ENCODE data around the gene HBP1.

The HBP1 gene

DNA sequence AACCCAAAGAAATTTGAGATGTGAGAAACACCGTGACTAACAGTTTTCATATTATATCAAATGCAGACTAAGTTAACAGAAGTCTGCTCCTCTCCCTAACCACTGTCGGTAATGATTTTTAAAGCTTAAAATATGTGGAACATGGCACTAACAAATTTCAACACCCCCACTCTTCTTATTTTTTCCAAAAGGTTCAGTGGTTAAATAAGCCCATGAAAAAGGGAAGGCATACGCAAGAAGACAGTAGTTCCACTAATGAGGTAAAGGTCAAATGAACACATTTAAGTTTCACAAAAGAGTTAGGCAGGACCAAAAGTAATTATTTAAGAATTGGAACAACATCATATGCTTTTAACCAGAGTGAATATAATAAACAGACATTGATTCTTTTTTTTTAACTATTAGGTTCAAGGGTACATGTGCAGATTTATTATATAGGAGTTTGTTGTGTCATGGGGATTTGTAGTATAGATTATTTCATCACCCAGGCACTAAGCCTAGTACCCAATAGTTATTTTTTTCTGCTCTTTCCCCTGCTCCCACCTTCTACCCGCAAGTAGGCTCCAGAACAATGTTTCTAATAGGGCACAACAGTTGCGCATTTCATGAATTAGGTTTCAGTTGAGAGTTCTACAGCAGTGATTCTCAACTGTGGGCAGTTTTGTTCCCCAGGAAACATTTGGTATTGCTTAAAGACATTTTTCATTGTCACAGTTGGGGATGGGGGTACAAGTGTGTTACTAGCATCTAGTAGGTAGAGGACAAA is 79.9 kb downstream of the HBP1 start:
- TF ChIP-seq, protein P1, sequence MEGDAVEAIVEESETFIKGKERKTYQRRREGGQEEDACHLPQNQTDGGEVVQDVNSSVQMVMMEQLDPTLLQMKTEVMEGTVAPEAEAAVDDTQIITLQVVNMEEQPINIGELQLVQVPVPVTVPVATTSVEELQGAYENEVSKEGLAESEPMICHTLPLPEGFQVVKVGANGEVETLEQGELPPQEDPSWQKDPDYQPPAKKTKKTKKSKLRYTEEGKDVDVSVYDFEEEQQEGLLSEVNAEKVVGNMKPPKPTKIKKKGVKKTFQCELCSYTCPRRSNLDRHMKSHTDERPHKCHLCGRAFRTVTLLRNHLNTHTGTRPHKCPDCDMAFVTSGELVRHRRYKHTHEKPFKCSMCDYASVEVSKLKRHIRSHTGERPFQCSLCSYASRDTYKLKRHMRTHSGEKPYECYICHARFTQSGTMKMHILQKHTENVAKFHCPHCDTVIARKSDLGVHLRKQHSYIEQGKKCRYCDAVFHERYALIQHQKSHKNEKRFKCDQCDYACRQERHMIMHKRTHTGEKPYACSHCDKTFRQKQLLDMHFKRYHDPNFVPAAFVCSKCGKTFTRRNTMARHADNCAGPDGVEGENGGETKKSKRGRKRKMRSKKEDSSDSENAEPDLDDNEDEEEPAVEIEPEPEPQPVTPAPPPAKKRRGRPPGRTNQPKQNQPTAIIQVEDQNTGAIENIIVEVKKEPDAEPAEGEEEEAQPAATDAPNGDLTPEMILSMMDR (conservative IDR thresholded peaks at IDR 0.05): no peak
- no peak overlapping the region for H3K27ac ChIP-seq

DNA sequence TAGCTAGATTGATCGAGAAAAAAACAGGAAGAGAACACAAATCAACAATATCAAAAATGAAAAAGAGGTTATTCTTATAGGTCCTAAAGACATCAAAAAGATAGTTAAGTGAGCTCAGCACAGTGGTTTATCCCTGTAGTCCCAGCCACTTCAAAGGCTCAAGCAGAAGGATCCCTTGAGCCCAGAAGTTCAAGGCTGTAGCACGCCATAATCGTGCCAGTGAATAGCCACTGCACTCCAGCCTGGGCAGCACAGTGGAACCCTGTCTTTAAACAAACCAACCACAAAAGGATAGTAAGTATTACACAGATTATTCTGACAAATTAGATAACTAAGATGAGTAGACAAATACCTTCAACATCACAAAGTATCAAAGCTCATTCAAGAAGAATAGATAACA is 83.2 kb downstream of the HBP1 start:
- no peak overlapping the region for H3K27ac ChIP-seq
- TF ChIP-seq, protein P1 (conservative IDR thresholded peaks at IDR 0.05): no peak
